Astrocyte (in vitro differentiated cells and primary cell): ENCODE measurements around the gene MBOAT2.

Experiments
- CTCF ChIP-seq: IDR thresholded peaks from 2 replicates; pipeline ENCODE4 v1.5.1; 2011; ENCODE audit warnings: low read depth, mild to moderate bottlenecking, inconsistent platforms, low read length, moderate library complexity; ENCODE audit not compliant: insufficient read depth
- EZH2 ChIP-seq: IDR thresholded peaks from 2 replicates; pipeline ENCODE4 v1.6.1; 2012; ENCODE audit warnings: mild to moderate bottlenecking, low read length, inconsistent platforms; ENCODE audit not compliant: insufficient read depth

GRCh38 chr2:8997108-8997507 is 6.4 kb downstream of the MBOAT2 start:
- no peak for TF ChIP-seq EZH2
- TF ChIP-seq CTCF = no peak
